ENCODE measurements around the gene RAD51B. TPM values are rescaled to one million over a fixed set of nuclear protein-coding genes. Genes with fewer than 3 reads are reported as not detected.

The RAD51B gene
- total RNA-seq, 4 donors from 2014 or later, result 12.6 to 26.4 (median 16.7) TPM

- no peak for DNase-seq (ENCODE audit: low spot score in 2 of 2)
- H3K36me3 ChIP-seq, result no peaks in the 10 kb centered on the region
- no peak for TF ChIP-seq POLR2A (IDR thresholded peaks at IDR 0.05)
- no peak for TF ChIP-seq CTCF (IDR thresholded peaks at IDR 0.05)
- TF ChIP-seq EP300 (IDR thresholded peaks at IDR 0.05), result no peak
- H3K4me1 ChIP-seq, result peaks cover 0 to 86% (median 35%) of the 10 kb centered on the region in 4 donors
- 48 to 50% methylated on average over 4 of the region's 4 CpGs for WGBS, 2 donors
- H3K27me3 ChIP-seq, result no peaks in the 10 kb centered on the region
- no peak overlapping the region for H3K4me3 ChIP-seq
- peak overlapping the region in 3 of 4 donors; percentile 61 to 82 (median 81) for H3K27ac ChIP-seq
- H3K9me3 ChIP-seq, result no peaks in the 10 kb centered on the region
Measured at GRCh38 chr14:68250927-68251768, 431.6 kb downstream of the RAD51B start.

- peak overlapping the region in 2 of 4 donors; percentile 81 to 82 for H3K27ac ChIP-seq
- H3K9me3 ChIP-seq, result no peaks in the 10 kb centered on the region
- DNase-seq (ENCODE audit: low spot score in 2 of 2), result no peak
- H3K4me1 ChIP-seq, result peaks cover 0 to 81% (median 32%) of the 10 kb centered on the region in 4 donors
- no peaks in the 10 kb centered on the region for H3K27me3 ChIP-seq
- H3K4me3 ChIP-seq, result no peak overlapping the region
- no peak for TF ChIP-seq EP300 (IDR thresholded peaks at IDR 0.05)
- no peak for TF ChIP-seq POLR2A (IDR thresholded peaks at IDR 0.05)
- no peak for TF ChIP-seq CTCF (IDR thresholded peaks at IDR 0.05)
- WGBS, 2 donors, result 33 to 63% methylated on average over 1 of the region's 1 CpG
- H3K36me3 ChIP-seq, result no peaks in the 10 kb centered on the region
Measured at GRCh38 chr14:68251769-68252100, 432.2 kb downstream of the RAD51B start.

GRCh38 chr14:68253160-68253780, 433.7 kb downstream of the RAD51B start:
- Histone ChIP-seq H3K4me3 (no peak overlapping the region), H3K36me3 (no peaks in the 10 kb centered on the region), H3K27ac (peak overlapping the region in 1 of 4 donors; percentile 36), H3K27me3 (no peaks in the 10 kb centered on the region), H3K4me1 (peaks cover 0 to 65% (median 24%) of the 10 kb centered on the region in 4 donors), H3K9me3 (no peaks in the 10 kb centered on the region)
- no peak for TF ChIP-seq POLR2A (IDR thresholded peaks at IDR 0.05)
- no peak for TF ChIP-seq EP300 (IDR thresholded peaks at IDR 0.05)
- no peak for TF ChIP-seq CTCF (IDR thresholded peaks at IDR 0.05)
- WGBS, 2 donors, result 41 to 47% methylated on average over 3 of the region's 3 CpGs
- DNase-seq (ENCODE audit: low spot score in 2 of 2), result no peak

GRCh38 chr14:68253878-68254528, 434.4 kb downstream of the RAD51B start:
- Histone ChIP-seq H3K36me3 (no peaks in the 10 kb centered on the region), H3K27ac (peak overlapping the region in 1 of 4 donors; percentile 36), H3K4me1 (peaks cover 0 to 58% (median 22%) of the 10 kb centered on the region in 4 donors), H3K9me3 (no peaks in the 10 kb centered on the region), H3K27me3 (no peaks in the 10 kb centered on the region), H3K4me3 (no peak overlapping the region)
- DNase-seq (ENCODE audit: low spot score in 2 of 2), result no peak
- 39 to 46% methylated on average over 2 of the region's 2 CpGs for WGBS, 2 donors
- TF ChIP-seq POLR2A (IDR thresholded peaks at IDR 0.05), result no peak

- no peak for DNase-seq (ENCODE audit: low spot score in 2 of 2)
- Histone ChIP-seq H3K27me3 (no peaks in the 10 kb centered on the region), H3K4me1 (peaks cover 0 to 49% (median 14%) of the 10 kb centered on the region in 4 donors), H3K36me3 (no peaks in the 10 kb centered on the region), H3K4me3 (no peak overlapping the region), H3K27ac (no peak overlapping the region), H3K9me3 (no peaks in the 10 kb centered on the region)
- TF ChIP-seq EP300 (IDR thresholded peaks at IDR 0.05) (no peak), POLR2A (IDR thresholded peaks at IDR 0.05) (no peak), CTCF (IDR thresholded peaks at IDR 0.05) (no peak)
- 94 to 95% methylated on average over 1 of the region's 1 CpG for WGBS, 2 donors
Measured at GRCh38 chr14:68254669-68255527, 435.3 kb downstream of the RAD51B start.

Measured in tibial nerve (tissue), 4 donors.